GM12875 (cell line): ENCODE data around the gene TMED10.
"Not testable (repeated sequence)": the region's sequence is repeated elsewhere in the genome, so short reads cannot be mapped to it uniquely, and the experiment has no call there.

ENCODE experiments used
- H3K4me3 ChIP-seq: one replicate; pipeline ENCODE4 v1.5.1; 2011; ENCODE audit warnings: low read depth, low read length, control low read depth
- TF ChIP-seq, protein P1 (sequence below): IDR thresholded peaks from 2 replicates; pipeline ENCODE4 v1.5.1; 2011; ENCODE audit warnings: low read depth, mild to moderate bottlenecking, control low read depth, inconsistent platforms, low read length, moderate library complexity, borderline replicate concordance; ENCODE audit not compliant: insufficient read depth

The TMED10 gene

GRCh38 chr14:75185251-75186040, 9.0 kb upstream of the TMED10 start:
- H3K4me3 ChIP-seq = no peak overlapping the region
- TF ChIP-seq, protein P1, sequence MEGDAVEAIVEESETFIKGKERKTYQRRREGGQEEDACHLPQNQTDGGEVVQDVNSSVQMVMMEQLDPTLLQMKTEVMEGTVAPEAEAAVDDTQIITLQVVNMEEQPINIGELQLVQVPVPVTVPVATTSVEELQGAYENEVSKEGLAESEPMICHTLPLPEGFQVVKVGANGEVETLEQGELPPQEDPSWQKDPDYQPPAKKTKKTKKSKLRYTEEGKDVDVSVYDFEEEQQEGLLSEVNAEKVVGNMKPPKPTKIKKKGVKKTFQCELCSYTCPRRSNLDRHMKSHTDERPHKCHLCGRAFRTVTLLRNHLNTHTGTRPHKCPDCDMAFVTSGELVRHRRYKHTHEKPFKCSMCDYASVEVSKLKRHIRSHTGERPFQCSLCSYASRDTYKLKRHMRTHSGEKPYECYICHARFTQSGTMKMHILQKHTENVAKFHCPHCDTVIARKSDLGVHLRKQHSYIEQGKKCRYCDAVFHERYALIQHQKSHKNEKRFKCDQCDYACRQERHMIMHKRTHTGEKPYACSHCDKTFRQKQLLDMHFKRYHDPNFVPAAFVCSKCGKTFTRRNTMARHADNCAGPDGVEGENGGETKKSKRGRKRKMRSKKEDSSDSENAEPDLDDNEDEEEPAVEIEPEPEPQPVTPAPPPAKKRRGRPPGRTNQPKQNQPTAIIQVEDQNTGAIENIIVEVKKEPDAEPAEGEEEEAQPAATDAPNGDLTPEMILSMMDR = no peak

- TF ChIP-seq, protein P1 = no peak
- no peak overlapping the region for H3K4me3 ChIP-seq
These were observed 8.1 kb upstream of the TMED10 start for GRCh38 chr14:75184492-75184891.

GRCh38 chr14:75184039-75184438, 7.6 kb upstream of the TMED10 start:
- TF ChIP-seq, protein P1 = no peak
- no peak overlapping the region for H3K4me3 ChIP-seq

GRCh38 chr14:75183225-75183624, 6.8 kb upstream of the TMED10 start:
- H3K4me3 ChIP-seq = no peak overlapping the region
- TF ChIP-seq, protein P1 = no peak

- TF ChIP-seq, protein P1 = no peak
- H3K4me3 ChIP-seq = no peak overlapping the region
These were observed 6.4 kb upstream of the TMED10 start for GRCh38 chr14:75182821-75183220.

GRCh38 chr14:75182163-75182562, 5.8 kb upstream of the TMED10 start:
- not testable (repeated sequence) for H3K4me3 ChIP-seq

DNA sequence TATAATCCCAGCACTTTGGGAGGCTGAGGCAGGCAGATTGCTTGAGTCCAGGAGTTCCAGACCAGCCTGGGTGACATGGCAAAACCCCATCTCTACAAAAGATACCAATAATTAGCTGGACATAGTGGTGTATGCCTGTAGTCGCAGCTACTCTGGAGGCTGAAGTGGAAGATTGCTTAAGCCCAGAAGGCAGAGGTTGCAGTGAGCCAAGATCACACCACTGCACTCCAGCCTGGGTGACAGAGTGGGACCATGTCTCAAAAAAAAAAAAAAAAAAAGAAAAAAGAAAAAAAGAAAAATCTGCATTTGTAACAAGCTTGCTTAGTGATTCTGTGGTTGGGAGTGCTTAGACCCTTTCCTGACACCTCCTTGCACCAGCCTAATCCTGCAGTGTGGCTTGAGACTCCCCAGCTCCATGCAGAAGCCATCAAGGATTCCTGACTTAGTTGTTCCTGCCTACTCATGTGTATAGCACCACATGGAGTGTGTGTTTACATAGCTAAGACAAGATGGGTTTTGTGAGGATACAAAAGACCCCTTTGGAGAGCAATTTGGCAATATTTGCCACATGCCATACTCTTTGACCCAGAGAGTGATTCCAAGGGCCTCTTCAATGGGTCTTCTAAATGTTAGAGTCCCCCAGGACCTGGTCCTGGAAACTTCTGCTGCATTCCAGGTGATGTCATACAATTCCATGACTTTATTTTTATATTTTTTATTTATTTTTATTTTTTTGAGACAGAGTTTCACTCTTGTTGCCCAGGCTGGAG, 5.1 kb upstream of the TMED10 start:
- H3K4me3 ChIP-seq = no peak overlapping the region
- TF ChIP-seq, protein P1 = no peak
